GM12891 (cell line): ENCODE measurements around the gene PRKCE.

Experiments
- POLR2A ChIP-seq: IDR thresholded peaks from 2 replicates; pipeline ENCODE4 v1.6.1; 2011; ENCODE audit warnings: low read depth, low read length, control low read depth
- POLR2AphosphoS5 ChIP-seq: IDR thresholded peaks from 2 replicates; pipeline ENCODE4 v1.6.1; 2011; ENCODE audit warnings: low read depth, low read length, control low read depth
- SPI1 ChIP-seq: IDR thresholded peaks from 2 replicates; pipeline ENCODE4 v1.6.1; 2011; ENCODE audit warnings: low read depth, low read length, control low read depth
- TAF1 ChIP-seq: IDR thresholded peaks from 2 replicates; pipeline ENCODE4 v1.6.1; 2011; ENCODE audit warnings: low read depth, low read length, control low read depth

GRCh38 chr2:45650851-45651414 lies 542 bp upstream of the PRKCE start:
- TF ChIP-seq POLR2AphosphoS5 (peak; percentile 71), POLR2A (peak; percentile 81), TAF1 (peak; percentile 69), SPI1 (0 out of 2 replicates have a peak, but pooled peaks have one; percentile 11)
